Smooth muscle cell (in vitro differentiated cells): Measurements from ENCODE around the gene B4GALNT4. TPM values are rescaled to one million over a fixed set of nuclear protein-coding genes. Genes with fewer than 3 reads are reported as not detected.

Experiments
- DNase-seq: peaks from one replicate; lab custom pipeline; 2025; ENCODE audit not compliant: unreplicated experiment; lab: John Stamatoyannopoulos, UW
- H2AFZ ChIP-seq: fragments of 200-600 bp; sonication (generic); 2 replicates; pipeline ENCODE4 v1.6.0; 2016; ENCODE audit warnings: antibody characterized with exemption, low read depth, mild to moderate bottlenecking
- H3F3A ChIP-seq: fragments of 200-600 bp; sonication (generic); 2 replicates; pipeline ENCODE4 v1.6.0; 2017; ENCODE audit warnings: antibody characterized with exemption, low read depth
- H3K27ac ChIP-seq: fragments of 200-600 bp; sonication (generic); 2 replicates; pipeline ENCODE4 v1.5.1; 2016; ENCODE audit warnings: low read depth, mild to moderate bottlenecking
- H3K27me3 ChIP-seq: fragments of 200-600 bp; sonication (generic); 2 replicates; pipeline ENCODE4 v1.6.1; 2016; ENCODE audit warnings: low read depth, mild to moderate bottlenecking
- H3K36me3 ChIP-seq: fragments of 200-600 bp; sonication (generic); 2 replicates; pipeline ENCODE4 v1.5.1; 2016; ENCODE audit warnings: low read depth
- H3K4me1 ChIP-seq: fragments of 200-600 bp; sonication (generic); 2 replicates; pipeline ENCODE4 v1.5.1; 2016; ENCODE audit warnings: low read depth
- H3K4me2 ChIP-seq: fragments of 200-600 bp; sonication (generic); 2 replicates; pipeline ENCODE4 v1.6.0; 2016; ENCODE audit warnings: mild to moderate bottlenecking
- H3K4me3 ChIP-seq: fragments of 200-600 bp; sonication (generic); 2 replicates; pipeline ENCODE4 v1.5.1; 2016; ENCODE audit warnings: mild to moderate bottlenecking
- H3K79me2 ChIP-seq: fragments of 200-600 bp; sonication (generic); 2 replicates; pipeline ENCODE4 v1.6.0; 2016; ENCODE audit warnings: low read depth, mild to moderate bottlenecking
- H3K9ac ChIP-seq: fragments of 200-600 bp; sonication (generic); 2 replicates; pipeline ENCODE4 v1.6.0; 2016; ENCODE audit warnings: low read depth
- H3K9me3 ChIP-seq: fragments of 200-600 bp; sonication (generic); replicated peaks from 2 replicates; pipeline ENCODE4 v1.5.1; 2016; ENCODE audit warnings: low read depth
- H4K20me1 ChIP-seq: fragments of 200-600 bp; sonication (generic); 2 replicates; pipeline ENCODE4 v1.6.0; 2016; ENCODE audit warnings: low read depth
- CTCF ChIP-seq: fragments of 200-600 bp; sonication (generic); IDR thresholded peaks from 2 replicates; pipeline ENCODE4 v1.5.1; 2017; ENCODE audit warnings: borderline replicate concordance, mild to moderate bottlenecking, antibody characterized with exemption; ENCODE audit not compliant: insufficient read depth, poor library complexity, severe bottlenecking
- WGBS: methylation state at CpG from one replicate; pipeline ENCODE4 v1.1.7; 2016; ENCODE audit warnings: low lambda C conversion rate; 5-methylcytosine and 5-hydroxymethylcytosine counted together
- polyA plus RNA-seq: library from polyadenylated mRNA; unstranded; fragments of >200 nt; fragmentation: Nextera tagmentation; extraction: Ambion mirVana; gene quantifications from 2 replicates; pipeline ENCODE4 v1.2.1, GENCODE V29; 2016
- total RNA-seq: library from RNA; depleted of rRNA; stranded (reverse); fragments of >200 nt; gene quantifications from 2 replicates; pipeline ENCODE4 v1.2.3, GENCODE V29; 2014

Gene B4GALNT4
- total and polyA plus RNA-seq, 2 experiments from 2014 or later: 21.9 to 45.8 TPM

- peaks cover 4% of the 10 kb centered on the region for H3K27me3 ChIP-seq
- H3K4me3 ChIP-seq: no peak overlapping the region
- peak overlapping the region; percentile 77 for H3K4me2 ChIP-seq
- no peaks in the 10 kb centered on the region for H4K20me1 ChIP-seq
- H3K9me3 ChIP-seq: no peaks in the 10 kb centered on the region
- no peaks in the 10 kb centered on the region for H3K36me3 ChIP-seq
- peak overlapping the region; percentile 87 for H3K27ac ChIP-seq
- H3F3A ChIP-seq: no peaks in the 10 kb centered on the region
- H2AFZ ChIP-seq: peak overlapping the region; percentile 45
- no peaks in the 10 kb centered on the region for H3K79me2 ChIP-seq
- DNase-seq: no peak
- H3K9ac ChIP-seq: no peak overlapping the region
- TF ChIP-seq CTCF: no peak
- 33% methylated on average over 15 of the region's 15 CpGs for WGBS
- H3K4me1 ChIP-seq: peaks cover 43% of the 10 kb centered on the region
Measured at GRCh38 chr11:335779-336658, 33.3 kb upstream of the B4GALNT4 start.

DNA sequence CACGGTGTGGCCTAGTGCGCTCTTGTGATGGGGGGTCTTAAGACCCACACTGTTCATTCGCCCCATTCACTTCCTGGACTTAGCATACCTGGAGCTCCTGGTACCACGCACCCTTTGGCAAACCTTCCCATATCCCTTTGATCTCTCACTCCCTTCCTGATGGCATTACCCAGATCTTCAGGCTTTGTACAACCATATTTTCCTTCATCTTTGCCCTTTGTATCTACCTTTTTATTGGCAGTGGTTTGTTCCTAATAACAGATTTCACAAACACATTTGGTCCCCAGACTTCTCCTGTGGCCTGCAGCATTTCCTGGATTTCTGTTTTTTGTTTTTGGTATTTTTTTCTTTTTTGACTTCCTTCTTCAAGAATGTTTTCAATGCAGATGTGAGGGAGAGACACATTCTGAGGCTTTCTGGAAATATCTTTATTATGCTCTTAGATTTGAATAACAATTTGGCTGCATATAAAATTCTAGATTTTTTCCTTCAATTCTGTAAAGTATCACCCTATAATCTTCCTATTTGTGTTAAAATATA, 32.6 kb upstream of the B4GALNT4 start:
- Histone ChIP-seq H3K9ac (no peak overlapping the region), H3K4me2 (peak overlapping the region; percentile 77), H3K79me2 (no peaks in the 10 kb centered on the region), H4K20me1 (no peaks in the 10 kb centered on the region), H3K27me3 (peaks cover 4% of the 10 kb centered on the region), H3F3A (no peaks in the 10 kb centered on the region), H3K4me3 (no peak overlapping the region), H3K9me3 (no peaks in the 10 kb centered on the region), H2AFZ (peak overlapping the region; percentile 21), H3K27ac (peak overlapping the region; percentile 87), H3K36me3 (no peaks in the 10 kb centered on the region), H3K4me1 (peaks cover 43% of the 10 kb centered on the region)
- 73% methylated on average over 4 of the region's 4 CpGs for WGBS
- DNase-seq: no peak
- no peak for TF ChIP-seq CTCF

DNA sequence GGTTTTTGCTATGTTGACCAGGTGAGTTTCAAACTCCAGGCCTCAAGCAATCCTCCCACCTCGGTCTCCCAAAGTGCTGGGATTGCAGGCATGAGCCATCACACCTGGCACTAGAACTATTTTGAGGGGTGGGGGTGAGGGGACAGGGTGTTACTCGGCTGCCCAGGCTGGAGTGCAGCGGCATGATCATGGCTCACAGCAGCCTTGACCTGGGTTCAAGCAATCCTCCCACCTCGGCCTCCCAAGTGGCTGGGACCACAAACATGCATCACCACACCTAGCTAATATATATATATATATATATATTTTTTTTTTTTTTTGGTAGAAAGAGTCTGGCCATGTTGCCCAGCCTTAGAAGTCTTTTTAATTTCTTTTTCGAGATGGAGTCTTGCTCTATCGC, 31.6 kb upstream of the B4GALNT4 start:
- Histone ChIP-seq H4K20me1 (no peaks in the 10 kb centered on the region), H3F3A (peaks cover 6% of the 10 kb centered on the region), H3K4me3 (no peak overlapping the region), H3K79me2 (no peaks in the 10 kb centered on the region), H3K27me3 (peaks cover 4% of the 10 kb centered on the region), H3K9me3 (no peaks in the 10 kb centered on the region), H3K9ac (no peak overlapping the region), H2AFZ (no peak overlapping the region), H3K36me3 (no peaks in the 10 kb centered on the region), H3K4me1 (peaks cover 43% of the 10 kb centered on the region), H3K4me2 (no peak overlapping the region), H3K27ac (no peak overlapping the region)
- TF ChIP-seq CTCF: no peak
- no peak for DNase-seq
- WGBS: 94% methylated on average over 6 of the region's 6 CpGs

DNA sequence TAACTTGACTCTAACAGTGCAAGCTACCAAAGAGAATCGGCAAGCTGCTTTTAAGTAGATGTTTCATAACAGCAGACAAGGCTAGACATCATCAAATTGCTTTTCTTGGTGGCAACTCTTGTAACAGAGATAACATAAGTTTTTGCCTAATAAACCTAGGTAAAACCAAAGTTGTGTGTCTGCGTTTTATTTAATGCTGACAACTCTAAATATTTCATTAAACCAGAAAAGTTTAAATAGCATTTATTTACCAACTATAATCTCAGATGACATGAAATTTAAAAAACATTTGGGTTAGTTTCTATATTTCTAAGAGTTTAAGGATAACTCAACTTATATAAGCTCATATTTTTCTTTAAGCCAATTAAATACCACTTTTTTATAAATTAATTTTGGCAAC, 29.3 kb upstream of the B4GALNT4 start:
- 90% methylated on average over 2 of the region's 2 CpGs for WGBS
- H3K36me3 ChIP-seq: no peaks in the 10 kb centered on the region
- TF ChIP-seq CTCF: no peak

More for the DNA sequence above, 29.3 kb upstream of the B4GALNT4 start:
- Histone ChIP-seq H3F3A (peaks cover 6% of the 10 kb centered on the region), H3K9me3 (no peaks in the 10 kb centered on the region), H3K4me1 (peaks cover 27% of the 10 kb centered on the region), H3K79me2 (no peaks in the 10 kb centered on the region), H3K4me3 (no peak overlapping the region), H3K9ac (no peak overlapping the region), H2AFZ (no peak overlapping the region), H3K27me3 (peaks cover 4% of the 10 kb centered on the region), H3K27ac (no peak overlapping the region), H4K20me1 (no peaks in the 10 kb centered on the region), H3K4me2 (no peak overlapping the region)
- DNase-seq: no peak
